ENCODE measurements around the gene VLDLR. TPM values are rescaled to one million over a fixed set of nuclear protein-coding genes. Genes with fewer than 3 reads are reported as not detected.

VLDLR gene
- total RNA-seq, 1 donor from 2014 or later, result 26.9 TPM

DNA sequence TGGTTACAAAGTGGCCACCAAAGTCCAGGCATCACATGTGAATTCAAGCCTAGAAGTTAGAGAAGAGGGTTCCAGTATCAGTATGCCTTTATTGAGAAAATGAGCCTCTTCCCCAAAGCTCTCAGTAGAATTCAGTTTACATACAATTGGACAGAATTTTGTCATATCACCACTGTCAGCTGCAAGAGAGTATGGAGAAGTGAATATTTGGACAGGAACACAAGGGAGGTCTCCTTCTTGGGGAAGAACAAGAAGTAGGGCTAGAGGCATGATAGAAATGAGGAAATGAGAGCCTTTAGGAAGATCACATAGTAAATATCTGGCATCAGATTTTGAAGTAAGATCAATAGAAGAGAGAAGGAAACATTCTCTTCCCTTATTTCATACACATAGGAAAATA lies 27.8 kb upstream of the VLDLR start:
- Histone ChIP-seq H3K27me3 (ENCODE audit: control insufficient read depth, insufficient read depth, low read length) (peaks cover 2% of the 10 kb centered on the region), H3K36me3 (ENCODE audit: control insufficient read depth, insufficient read depth, low read length) (no peaks in the 10 kb centered on the region), H3K4me3 (ENCODE audit: low read depth, low read length) (no peak overlapping the region)
- DNase-seq (ENCODE audit: low read depth) (no peak), FAIRE-seq (no peak)
- TF ChIP-seq, protein P1, sequence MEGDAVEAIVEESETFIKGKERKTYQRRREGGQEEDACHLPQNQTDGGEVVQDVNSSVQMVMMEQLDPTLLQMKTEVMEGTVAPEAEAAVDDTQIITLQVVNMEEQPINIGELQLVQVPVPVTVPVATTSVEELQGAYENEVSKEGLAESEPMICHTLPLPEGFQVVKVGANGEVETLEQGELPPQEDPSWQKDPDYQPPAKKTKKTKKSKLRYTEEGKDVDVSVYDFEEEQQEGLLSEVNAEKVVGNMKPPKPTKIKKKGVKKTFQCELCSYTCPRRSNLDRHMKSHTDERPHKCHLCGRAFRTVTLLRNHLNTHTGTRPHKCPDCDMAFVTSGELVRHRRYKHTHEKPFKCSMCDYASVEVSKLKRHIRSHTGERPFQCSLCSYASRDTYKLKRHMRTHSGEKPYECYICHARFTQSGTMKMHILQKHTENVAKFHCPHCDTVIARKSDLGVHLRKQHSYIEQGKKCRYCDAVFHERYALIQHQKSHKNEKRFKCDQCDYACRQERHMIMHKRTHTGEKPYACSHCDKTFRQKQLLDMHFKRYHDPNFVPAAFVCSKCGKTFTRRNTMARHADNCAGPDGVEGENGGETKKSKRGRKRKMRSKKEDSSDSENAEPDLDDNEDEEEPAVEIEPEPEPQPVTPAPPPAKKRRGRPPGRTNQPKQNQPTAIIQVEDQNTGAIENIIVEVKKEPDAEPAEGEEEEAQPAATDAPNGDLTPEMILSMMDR (IDR thresholded peaks at IDR 0.05; ENCODE audit: insufficient read depth, low read length, severe bottlenecking), result no peak

DNA sequence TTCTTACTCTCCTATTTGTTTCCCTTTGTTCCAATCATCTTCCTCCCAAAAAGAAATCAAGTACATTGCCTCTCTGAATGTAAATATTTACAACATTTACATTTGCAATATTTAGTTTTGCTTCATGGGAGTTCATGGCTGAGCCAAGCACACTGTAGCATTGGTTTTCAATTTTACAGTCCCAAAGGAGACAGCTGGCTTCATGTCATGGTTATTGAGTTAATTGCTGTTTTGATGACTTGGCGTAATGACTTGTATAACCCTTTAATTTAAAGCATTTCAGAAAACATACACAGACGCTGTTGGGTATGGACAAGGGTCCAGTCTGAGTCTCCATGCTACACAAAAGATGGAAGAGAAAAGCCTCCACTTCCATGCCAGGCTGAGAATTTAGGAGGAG lies 25.6 kb upstream of the VLDLR start:
- no peak for DNase-seq (ENCODE audit: low read depth)
- no peaks in the 10 kb centered on the region for H3K36me3 ChIP-seq (ENCODE audit: control insufficient read depth, insufficient read depth, low read length)
- no peak overlapping the region for H3K4me3 ChIP-seq (ENCODE audit: low read depth, low read length)
- no peak for FAIRE-seq
- H3K27me3 ChIP-seq (ENCODE audit: control insufficient read depth, insufficient read depth, low read length), result peaks cover 4% of the 10 kb centered on the region
- TF ChIP-seq, protein P1 (IDR thresholded peaks at IDR 0.05; ENCODE audit: insufficient read depth, low read length, severe bottlenecking), result no peak

- H3K27me3 ChIP-seq (ENCODE audit: control insufficient read depth, insufficient read depth, low read length), result peaks cover 4% of the 10 kb centered on the region
- TF ChIP-seq, protein P1 (IDR thresholded peaks at IDR 0.05; ENCODE audit: insufficient read depth, low read length, severe bottlenecking), result no peak
- no peak overlapping the region for H3K4me3 ChIP-seq (ENCODE audit: low read depth, low read length)
- FAIRE-seq (peak; percentile 32), DNase-seq (ENCODE audit: low read depth) (no peak)
- H3K36me3 ChIP-seq (ENCODE audit: control insufficient read depth, insufficient read depth, low read length), result no peaks in the 10 kb centered on the region
Measured at GRCh38 chr9:2597483-2597882, 24.1 kb upstream of the VLDLR start.

- TF ChIP-seq, protein P1 (IDR thresholded peaks at IDR 0.05; ENCODE audit: insufficient read depth, low read length, severe bottlenecking), result no peak
- H3K4me3 ChIP-seq (ENCODE audit: low read depth, low read length), result no peak overlapping the region
Measured at GRCh38 chr9:2599896-2600295, 21.7 kb upstream of the VLDLR start.

DNA sequence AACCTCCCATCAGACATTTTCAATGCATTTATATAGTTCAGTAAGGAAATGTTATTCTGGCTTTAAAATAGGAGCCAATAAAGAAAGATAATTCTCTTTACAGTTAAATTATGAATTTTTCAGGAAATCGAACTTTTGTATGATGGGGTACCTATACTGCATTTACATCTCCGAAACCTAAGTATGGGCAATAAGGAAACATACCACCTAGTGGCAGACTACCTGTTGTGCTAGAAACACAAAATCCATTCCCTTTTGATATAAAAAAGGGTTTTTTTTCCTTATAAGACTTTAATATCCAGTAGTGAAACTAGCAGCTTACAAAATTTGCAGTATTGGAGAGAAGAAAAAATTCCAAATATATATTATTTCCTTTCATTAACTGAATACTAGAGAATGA lies 21.3 kb upstream of the VLDLR start:
- DNase-seq (ENCODE audit: low read depth), result no peak
- no peaks in the 10 kb centered on the region for H3K36me3 ChIP-seq (ENCODE audit: control insufficient read depth, insufficient read depth, low read length)
- TF ChIP-seq, protein P1 (IDR thresholded peaks at IDR 0.05; ENCODE audit: insufficient read depth, low read length, severe bottlenecking), result no peak
- FAIRE-seq, result no peak
- H3K27me3 ChIP-seq (ENCODE audit: control insufficient read depth, insufficient read depth, low read length), result peaks cover 4% of the 10 kb centered on the region
- no peak overlapping the region for H3K4me3 ChIP-seq (ENCODE audit: low read depth, low read length)

More at GRCh38 chr9:2599896-2600295, 21.7 kb upstream of the VLDLR start:
- Histone ChIP-seq H3K36me3 (ENCODE audit: control insufficient read depth, insufficient read depth, low read length) (no peaks in the 10 kb centered on the region), H3K27me3 (ENCODE audit: control insufficient read depth, insufficient read depth, low read length) (peaks cover 4% of the 10 kb centered on the region)
- DNase-seq (ENCODE audit: low read depth) (no peak), FAIRE-seq (no peak)

DNA sequence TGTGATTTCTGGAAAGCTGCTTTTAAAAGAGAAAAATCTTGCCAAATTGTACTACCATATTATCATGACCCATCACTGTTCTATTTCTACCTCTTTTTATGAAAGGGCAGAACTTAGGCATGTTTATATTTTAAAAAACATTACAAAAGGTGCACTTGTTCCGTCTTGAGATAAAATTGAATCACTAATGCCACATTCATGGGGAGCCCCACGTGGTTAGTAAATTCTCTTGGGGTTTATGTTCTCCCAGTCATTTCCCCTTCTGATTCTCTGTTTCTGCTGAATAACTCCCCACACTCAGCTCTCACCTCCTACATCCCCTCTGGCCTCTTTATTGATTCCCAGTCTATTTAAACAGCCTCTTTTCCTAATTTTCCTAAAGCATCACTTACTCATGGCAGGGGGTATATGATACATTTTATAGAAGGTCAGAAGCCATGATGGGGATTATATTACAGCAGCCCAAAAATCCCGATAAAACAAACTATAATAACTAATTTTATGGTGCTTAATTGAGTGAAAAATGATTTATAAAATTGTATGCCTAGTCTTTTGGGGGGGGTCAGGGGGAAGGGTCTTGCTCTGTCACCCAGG lies 19.7 kb upstream of the VLDLR start:
- Histone ChIP-seq H3K36me3 (ENCODE audit: control insufficient read depth, insufficient read depth, low read length) (no peaks in the 10 kb centered on the region), H3K27me3 (ENCODE audit: control insufficient read depth, insufficient read depth, low read length) (peaks cover 4% of the 10 kb centered on the region), H3K4me3 (ENCODE audit: low read depth, low read length) (no peak overlapping the region)
- FAIRE-seq (no peak), DNase-seq (ENCODE audit: low read depth) (no peak)
- TF ChIP-seq, protein P1 (IDR thresholded peaks at IDR 0.05; ENCODE audit: insufficient read depth, low read length, severe bottlenecking), result no peak
